GM12801 (cell line): ENCODE results near the gene KRTAP9-1.
"Not testable (repeated sequence)": the region's sequence is repeated elsewhere in the genome, so short reads cannot be mapped to it uniquely, and the experiment has no call there.

Source experiments
- TF ChIP-seq, protein P1 (sequence below): IDR thresholded peaks from one replicate; pipeline ENCODE4 v1.5.1; 2011; ENCODE audit warnings: control low read depth; ENCODE audit not compliant: insufficient read length; ENCODE audit errors: extremely low read depth

Gene KRTAP9-1

DNA sequence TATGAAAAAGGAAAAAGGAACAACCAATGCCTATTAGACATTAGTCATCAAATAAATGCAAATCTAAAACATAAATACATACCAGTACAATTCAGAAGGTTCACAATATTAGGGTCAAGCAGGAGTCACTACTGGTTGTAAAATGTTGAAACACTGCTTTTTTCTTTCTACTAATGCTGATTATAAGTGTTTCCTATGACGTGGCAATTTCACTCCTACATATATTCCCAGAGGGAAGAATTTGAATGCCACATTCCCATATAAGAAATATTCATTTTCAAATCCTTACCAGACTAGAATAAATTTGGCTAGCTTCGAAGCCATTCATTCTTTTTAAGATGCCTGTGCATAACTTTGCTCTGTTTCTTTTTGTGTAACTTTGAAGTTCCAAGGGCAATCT is 34.1 kb downstream of the KRTAP9-1 start:
- TF ChIP-seq, protein P1, sequence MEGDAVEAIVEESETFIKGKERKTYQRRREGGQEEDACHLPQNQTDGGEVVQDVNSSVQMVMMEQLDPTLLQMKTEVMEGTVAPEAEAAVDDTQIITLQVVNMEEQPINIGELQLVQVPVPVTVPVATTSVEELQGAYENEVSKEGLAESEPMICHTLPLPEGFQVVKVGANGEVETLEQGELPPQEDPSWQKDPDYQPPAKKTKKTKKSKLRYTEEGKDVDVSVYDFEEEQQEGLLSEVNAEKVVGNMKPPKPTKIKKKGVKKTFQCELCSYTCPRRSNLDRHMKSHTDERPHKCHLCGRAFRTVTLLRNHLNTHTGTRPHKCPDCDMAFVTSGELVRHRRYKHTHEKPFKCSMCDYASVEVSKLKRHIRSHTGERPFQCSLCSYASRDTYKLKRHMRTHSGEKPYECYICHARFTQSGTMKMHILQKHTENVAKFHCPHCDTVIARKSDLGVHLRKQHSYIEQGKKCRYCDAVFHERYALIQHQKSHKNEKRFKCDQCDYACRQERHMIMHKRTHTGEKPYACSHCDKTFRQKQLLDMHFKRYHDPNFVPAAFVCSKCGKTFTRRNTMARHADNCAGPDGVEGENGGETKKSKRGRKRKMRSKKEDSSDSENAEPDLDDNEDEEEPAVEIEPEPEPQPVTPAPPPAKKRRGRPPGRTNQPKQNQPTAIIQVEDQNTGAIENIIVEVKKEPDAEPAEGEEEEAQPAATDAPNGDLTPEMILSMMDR, result no peak

DNA sequence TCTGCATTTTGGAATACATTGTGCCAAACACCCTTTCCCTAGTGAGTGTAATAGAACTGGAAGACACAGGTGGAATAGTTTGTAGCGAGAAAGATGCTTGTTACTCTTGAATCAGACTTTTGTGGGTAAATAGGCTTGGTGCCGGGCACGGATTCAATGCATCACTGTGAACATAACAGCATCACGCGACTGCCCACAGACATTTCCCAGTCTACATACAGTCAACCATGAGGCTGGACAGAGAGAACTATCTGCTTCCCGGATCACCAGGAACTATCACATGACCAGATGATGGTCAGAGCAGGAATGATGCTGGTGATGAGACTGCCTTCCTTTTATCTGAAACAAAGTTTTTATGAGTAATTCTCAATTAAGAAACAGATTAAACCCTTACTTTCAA is 36.4 kb downstream of the KRTAP9-1 start:
- TF ChIP-seq, protein P1, result no peak

DNA sequence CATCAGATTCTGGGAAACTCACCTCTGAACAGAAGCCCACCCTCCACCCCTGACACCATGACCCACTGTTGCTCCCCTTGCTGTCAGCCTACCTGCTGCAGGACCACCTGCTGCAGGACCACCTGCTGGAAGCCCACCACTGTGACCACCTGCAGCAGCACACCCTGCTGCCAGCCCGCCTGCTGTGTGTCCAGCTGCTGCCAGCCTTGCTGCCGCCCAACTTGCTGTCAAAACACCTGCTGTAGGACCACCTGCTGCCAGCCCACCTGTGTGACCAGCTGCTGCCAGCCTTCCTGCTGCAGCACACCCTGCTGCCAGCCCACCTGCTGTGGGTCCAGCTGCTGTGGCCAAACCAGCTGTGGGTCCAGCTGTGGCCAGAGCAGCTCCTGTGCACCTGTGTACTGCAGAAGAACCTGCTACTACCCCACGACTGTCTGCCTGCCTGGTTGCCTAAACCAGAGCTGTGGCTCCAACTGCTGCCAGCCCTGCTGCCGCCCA is 37.0 kb downstream of the KRTAP9-1 start, which contains the start of gene KRTAP9-2:
Gene KRTAP9-2 (plus strand): TSS at position 51 of the 498 bp plus-strand sequence. CDS start 7 bp downstream, at position 58.
- TF ChIP-seq, protein P1, result not testable (repeated sequence)

DNA sequence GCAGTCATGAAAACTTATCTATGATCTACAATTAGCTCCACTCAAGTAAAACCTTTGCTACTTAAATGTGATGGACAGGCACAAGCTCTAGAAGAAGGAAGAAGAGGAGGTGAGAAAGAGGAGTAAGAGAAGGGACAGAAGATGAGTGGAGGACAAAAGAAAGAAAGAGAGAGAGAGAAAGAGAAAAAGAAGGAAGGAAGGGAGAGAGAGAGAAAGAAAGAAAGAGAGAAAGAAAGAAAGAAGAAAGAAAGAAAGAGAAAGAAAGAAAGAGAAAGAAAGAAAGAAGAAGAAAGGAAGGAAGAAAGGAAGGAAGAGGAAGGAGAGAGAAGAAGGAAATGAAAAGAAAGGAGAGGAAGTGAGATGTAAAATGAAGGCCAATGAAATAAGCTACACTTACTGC is 40.4 kb downstream of the KRTAP9-1 start:
- TF ChIP-seq, protein P1, result no peak

DNA sequence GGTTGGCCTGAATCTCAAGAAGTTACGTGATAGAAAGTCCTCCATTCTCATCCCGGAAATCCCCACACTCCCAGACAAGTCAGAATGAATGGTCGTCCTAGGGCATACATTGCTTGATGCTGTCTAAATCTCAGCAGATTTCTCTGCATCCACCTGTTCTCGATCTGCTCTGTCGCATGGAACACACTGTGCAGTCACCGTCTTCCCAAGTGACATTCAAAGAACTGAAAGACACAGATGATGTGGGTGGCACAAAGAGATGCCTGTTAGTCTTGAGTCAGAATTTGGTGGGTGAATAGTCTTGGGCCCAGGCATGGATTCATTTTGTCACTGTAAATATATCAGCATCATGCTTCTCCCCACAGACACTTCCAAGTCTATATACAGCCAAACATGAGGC is 42.0 kb downstream of the KRTAP9-1 start:
- TF ChIP-seq, protein P1, result no peak

DNA sequence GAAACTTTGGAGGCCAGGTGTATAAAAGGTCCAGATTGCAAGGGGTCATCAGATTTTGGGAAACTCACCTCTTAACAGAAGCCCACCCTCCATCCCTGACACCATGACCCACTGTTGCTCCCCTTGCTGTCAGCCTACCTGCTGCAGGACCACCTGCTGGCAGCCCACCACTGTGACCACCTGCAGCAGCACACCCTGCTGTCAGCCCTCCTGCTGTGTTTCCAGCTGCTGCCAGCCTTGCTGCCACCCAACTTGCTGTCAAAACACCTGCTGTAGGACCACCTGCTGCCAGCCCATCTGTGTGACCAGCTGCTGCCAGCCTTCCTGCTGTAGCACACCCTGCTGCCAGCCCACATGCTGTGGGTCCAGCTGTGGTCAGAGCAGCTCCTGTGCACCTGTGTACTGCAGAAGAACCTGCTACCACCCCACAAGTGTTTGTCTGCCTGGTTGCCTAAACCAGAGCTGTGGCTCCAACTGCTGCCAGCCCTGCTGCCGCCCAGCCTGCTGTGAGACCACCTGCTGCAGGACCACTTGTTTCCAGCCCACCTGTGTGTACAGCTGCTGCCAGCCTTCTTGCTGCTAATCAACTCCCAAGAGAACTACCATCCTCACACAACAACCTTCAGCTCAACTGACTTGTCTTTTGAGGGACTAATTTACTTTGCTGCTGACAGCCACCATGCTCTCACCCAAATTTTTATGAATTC is 42.9 kb downstream of the KRTAP9-1 start, which contains the start of gene KRTAP9-3:
Gene KRTAP9-3 (plus strand): TSS at position 51 of the 707 bp plus-strand sequence. CDS start 53 bp downstream, at position 104.
- TF ChIP-seq, protein P1, result not testable (repeated sequence)

DNA sequence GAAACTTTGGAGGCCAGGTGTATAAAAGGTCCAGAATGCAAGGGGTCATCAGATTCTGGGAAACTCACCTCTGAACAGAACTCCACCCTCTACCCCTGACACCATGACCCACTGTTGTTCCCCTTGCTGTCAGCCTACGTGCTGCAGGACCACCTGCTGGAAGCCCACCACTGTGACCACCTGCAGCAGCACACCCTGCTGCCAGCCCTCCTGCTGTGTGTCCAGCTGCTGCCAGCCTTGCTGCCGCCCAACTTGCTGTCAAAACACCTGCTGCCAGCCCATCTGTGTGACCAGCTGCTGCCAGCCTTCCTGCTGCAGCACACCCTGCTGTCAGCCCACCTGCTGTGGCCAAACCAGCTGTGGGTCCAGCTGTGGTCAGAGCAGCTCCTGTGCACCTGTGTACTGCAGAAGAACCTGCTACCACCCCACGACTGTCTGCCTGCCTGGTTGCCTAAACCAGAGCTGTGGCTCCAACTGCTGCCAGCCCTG is 48.3 kb downstream of the KRTAP9-1 start, which contains the start of gene KRTAP9-8:
Gene KRTAP9-8 (plus strand): TSS at position 51 of the 489 bp plus-strand sequence. CDS start 53 bp downstream, at position 104.
- TF ChIP-seq, protein P1, result not testable (repeated sequence)
